Measurements from ENCODE around the gene DMD.
A peak's percentile ranks its signal among the peaks of the same experiment; 100 is the strongest.

Gene DMD

GRCh38 chrX:33138677-33139249, 72.6 kb downstream of the DMD start:
- in situ Hi-C loops (cut with HindIII; ENCODE audit: low sequenced_read_pairs) = no loop called here
- peak; percentile 15 for DNase-seq (ENCODE audit: low read depth, low spot score)
- no peak for TF ChIP-seq CTCF (IDR thresholded peaks at IDR 0.05; ENCODE audit: low read depth, low read length)
- H3K4me3 ChIP-seq (ENCODE audit: low read depth, low read length) = no peak overlapping the region

GRCh38 chrX:33134164-33134563, 77.2 kb downstream of the DMD start:
- in situ Hi-C loops (cut with HindIII; ENCODE audit: low sequenced_read_pairs) = no loop called here
- no peak for TF ChIP-seq CTCF (IDR thresholded peaks at IDR 0.05; ENCODE audit: low read depth, low read length)
- no peak overlapping the region for H3K4me3 ChIP-seq (ENCODE audit: low read depth, low read length)
- DNase-seq (ENCODE audit: low read depth, low spot score) = no peak

GRCh38 chrX:33133320-33133719, 78.0 kb downstream of the DMD start:
- TF ChIP-seq CTCF (IDR thresholded peaks at IDR 0.05; ENCODE audit: low read depth, low read length) = no peak
- no peak overlapping the region for H3K4me3 ChIP-seq (ENCODE audit: low read depth, low read length)
- DNase-seq (ENCODE audit: low read depth, low spot score) = no peak
- in situ Hi-C loops (cut with HindIII; ENCODE audit: low sequenced_read_pairs) = no loop called here

GRCh38 chrX:33132569-33132968, 78.8 kb downstream of the DMD start:
- TF ChIP-seq CTCF (IDR thresholded peaks at IDR 0.05; ENCODE audit: low read depth, low read length) = no peak
- no peak for DNase-seq (ENCODE audit: low read depth, low spot score)
- in situ Hi-C loops (cut with HindIII; ENCODE audit: low sequenced_read_pairs) = no loop called here
- no peak overlapping the region for H3K4me3 ChIP-seq (ENCODE audit: low read depth, low read length)

- TF ChIP-seq CTCF (IDR thresholded peaks at IDR 0.05; ENCODE audit: low read depth, low read length) = no peak
- no peak overlapping the region for H3K4me3 ChIP-seq (ENCODE audit: low read depth, low read length)
- in situ Hi-C loops (cut with HindIII; ENCODE audit: low sequenced_read_pairs) = no loop called here
- no peak for DNase-seq (ENCODE audit: low read depth, low spot score)
These were observed 81.7 kb downstream of the DMD start for GRCh38 chrX:33129607-33130006.

- in situ Hi-C loops (cut with HindIII; ENCODE audit: low sequenced_read_pairs) = no loop called here
- TF ChIP-seq CTCF (IDR thresholded peaks at IDR 0.05; ENCODE audit: low read depth, low read length) = no peak
These were observed 83.1 kb downstream of the DMD start for GRCh38 chrX:33128048-33128805.

More at GRCh38 chrX:33128048-33128805, 83.1 kb downstream of the DMD start:
- no peak overlapping the region for H3K4me3 ChIP-seq (ENCODE audit: low read depth, low read length)
- no peak for DNase-seq (ENCODE audit: low read depth, low spot score)

Measured in astrocyte of the spinal cord (primary cell).